ENCODE data around the gene DHRS3. TPM values are rescaled to one million over a fixed set of nuclear protein-coding genes. Genes with fewer than 3 reads are reported as not detected.

DHRS3 gene
- polyA plus RNA-seq, 12 donors, result 11.0 to 25.4 (median 14.8) TPM; not detected in 1

DNA sequence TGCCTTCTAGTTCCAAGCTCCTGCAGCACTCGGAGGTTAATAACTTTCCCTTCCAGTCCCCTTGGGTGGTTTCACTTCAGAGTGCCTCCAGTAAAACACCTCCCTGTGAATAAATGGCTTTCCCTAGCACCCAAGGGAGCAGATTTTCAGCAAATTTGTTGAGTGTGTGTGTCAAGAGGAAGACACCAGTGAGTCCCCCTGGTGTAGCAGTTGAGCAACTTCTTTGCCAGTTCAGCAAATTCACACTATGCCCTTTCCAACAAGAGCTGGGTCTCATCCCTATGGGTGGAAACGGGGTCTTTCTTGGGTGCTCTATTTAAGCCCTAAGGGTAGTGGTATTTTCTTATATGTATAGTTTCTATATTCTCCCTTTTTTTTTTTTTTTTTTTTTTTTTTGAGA is 25.1 kb upstream of the DHRS3 start:
- no peak for DNase-seq

DNA sequence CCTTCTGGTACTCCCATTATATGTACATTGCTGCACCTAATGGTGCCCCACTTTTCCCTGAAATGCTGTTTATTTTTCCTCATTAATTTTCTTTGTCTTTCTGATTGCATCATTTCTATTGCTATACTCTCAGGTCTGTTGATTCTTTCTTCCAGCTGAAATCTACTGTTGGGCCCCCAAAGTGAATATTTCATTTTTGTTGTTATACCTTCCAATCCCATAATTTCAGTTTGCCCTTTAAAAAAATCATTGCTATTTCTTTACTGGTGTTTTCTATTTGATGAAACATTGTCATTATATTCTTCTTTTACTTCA is 22.9 kb upstream of the DHRS3 start:
- no peak for DNase-seq

DNA sequence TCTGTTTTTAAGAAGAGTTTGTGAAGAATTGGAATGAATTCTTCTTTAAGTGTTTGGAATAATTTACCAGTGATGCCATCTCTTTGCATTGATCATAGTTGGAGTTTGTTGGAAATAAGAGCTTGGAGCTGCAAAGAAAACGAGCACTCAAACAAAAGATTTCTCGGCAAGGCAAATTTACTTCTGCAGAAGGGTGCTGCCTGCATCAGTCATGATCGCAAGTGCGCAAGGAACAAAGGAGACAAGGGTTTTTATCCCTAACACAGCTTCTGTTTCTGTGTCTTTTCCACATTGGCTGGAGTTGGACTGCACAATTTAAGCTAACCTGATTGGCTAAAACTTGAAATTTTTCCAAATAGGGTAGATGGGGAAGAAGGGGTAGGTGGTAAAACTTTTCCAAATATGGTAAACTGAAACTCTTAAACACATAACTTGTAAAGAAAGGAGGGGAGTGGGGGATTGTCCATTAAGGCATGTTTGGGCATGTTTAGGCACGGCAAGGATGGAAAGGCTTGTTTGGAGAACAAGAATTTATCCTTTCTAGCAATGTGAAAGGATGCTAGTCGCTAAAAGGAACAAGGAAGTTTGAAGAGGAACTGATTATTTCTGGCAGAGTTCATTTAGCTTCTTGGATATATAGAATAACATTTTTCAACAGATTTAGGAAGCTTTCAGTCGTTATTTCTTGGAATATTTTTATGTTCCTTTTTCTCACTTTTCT is 22.4 kb upstream of the DHRS3 start:
- DNase-seq, result no peak

DNA sequence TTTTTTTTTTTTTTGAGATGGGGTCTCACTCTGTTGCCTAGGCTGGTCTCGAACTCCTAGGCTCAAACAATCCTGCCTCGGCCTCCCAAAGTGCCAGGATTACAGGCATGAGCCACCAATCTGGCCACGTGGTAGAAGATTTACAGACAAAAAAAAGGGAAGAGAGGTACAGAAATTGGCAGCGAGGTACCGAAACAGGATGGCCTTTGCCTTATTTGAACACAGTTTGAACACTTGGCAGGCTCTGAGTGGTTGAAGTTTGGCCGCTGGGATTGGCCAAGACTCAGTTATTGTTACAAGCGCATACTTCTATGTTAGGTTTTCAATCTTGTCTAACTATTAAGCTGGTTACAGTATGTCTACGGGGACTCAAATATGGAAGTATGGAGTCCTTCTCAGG is 19.7 kb upstream of the DHRS3 start:
- DNase-seq, result no peak

DNA sequence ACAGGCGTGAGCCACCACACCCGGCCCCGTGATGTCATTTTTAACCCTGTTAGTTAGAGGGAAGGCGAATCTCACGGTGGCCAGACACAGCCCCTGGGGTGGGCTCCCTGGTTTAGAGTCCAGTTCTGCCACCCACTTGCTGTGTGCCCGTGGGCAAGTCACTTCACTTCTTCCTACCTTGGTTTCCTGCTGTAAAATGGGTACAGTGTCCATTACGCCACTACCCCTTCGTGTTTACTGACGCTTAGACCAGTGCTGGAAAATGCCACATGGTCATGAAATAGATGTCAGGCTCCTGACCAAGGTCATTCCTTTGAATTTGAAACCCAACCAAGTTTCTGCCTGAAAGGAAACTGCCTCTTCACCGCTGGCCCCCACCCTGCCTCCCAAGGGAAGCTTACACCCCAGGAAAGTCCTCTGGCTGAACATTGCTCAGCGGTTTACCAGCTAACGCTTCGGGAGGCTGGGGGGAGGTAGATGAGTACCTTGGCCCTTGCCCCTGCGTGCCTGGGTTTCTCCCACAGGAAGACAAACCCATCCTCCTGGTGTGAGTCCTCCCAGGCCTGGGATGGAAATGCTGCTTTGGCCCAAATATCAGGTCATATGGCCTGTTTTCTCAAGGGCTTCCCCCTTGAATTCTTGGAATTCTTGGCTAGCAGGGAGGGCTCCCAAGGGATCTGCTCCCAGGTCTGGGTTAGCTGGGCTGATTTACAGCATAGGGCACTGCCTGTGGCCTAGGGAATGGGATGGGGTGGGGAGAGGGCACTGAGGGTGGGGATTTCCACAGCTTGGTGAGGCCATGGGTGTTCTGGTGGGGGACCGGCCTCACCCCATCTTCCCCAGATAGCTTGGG is 18.3 kb upstream of the DHRS3 start:
- DNase-seq, result no peak

DNA sequence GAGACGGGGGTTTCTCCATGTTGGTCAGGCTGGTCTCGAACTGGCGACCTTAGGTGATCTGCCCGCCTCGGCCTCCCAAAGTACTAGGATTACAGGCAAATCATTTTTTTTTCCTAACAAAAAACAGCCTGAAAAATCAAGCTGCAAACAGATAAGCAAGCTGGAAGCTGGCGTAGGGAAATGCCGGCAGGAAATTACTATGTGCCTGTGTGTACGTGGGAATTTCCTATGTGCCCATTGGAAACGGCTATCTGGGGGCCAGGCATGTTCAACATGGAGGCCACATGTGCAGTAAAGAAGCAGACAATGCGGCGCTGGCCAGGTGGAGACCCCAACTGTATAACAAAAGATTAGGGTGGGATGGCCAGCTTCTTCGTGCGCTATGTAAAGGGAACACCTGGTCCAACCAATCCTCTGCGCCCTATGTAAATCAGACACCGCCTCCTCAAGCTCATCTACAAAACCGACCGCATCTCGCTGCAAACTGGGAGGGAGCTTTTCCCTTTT is 16.7 kb upstream of the DHRS3 start:
- DNase-seq, result no peak

DNA sequence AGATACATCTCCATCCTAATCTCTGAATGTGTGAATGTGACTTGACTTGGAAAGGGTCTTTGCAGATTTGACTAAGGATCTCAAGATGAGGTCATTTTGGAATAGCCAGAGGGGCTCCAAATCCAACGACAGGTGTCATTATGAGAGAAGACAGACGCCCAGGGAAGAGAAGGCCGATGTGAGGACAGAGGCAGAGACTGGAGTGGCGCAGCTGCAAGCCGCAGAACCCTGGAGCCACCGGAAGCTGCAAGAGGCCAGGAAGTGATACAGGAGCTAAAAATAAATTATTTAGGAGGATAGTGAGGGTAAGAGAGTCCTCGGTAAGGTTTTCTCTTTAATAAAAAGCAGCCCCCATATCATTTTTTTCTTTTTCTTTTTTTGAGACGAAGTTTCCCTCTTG is 16.1 kb upstream of the DHRS3 start:
- no peak for DNase-seq

DNA sequence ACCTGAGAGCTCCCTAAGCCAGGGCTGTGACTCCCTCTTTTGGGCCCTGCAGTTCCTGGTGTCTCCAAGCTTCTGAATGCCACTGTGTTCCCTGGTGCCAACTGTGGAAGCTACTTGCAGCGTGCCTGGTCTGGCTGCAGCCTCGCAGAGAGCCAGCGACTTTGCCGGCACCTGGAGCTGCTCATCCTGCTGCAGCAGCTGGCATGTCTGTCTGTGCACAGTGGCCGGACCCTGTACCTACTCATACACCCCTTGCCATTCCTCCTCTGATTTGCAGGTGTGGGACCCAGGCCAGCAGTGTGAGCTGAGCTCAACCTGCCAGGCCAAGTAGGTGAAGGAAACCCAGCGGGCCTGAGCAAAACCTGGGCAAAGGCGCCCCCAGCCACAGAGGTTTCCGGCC is 13.6 kb upstream of the DHRS3 start:
- DNase-seq, result no peak

DNA sequence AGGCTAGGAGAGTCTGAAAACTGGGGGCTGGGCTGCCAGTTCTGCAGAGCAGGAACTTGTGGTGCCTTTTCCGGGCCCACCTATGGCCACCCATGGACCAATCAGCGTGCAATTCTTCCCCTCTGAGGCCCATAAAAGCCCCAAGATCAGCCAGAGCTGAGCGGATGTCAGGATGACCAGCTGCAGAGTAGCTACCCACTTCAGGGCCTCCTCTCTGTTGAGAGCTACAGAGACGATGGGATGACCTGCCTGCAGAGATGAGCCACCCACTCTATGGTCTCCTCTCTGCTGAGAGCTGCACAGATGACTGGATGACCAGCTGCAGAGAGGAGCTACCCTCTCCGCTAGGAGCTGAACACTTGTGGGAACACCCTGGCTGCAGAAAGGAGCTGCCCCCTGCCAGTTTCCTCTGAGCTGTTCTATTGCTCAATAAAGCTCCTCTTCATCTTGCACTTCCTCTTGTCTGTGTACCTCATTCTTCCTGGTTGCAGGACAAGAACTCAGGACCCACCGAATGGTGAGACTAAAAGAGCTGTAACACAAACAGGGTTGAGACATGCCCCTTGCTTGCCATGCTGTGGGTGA is 13.0 kb upstream of the DHRS3 start:
- DNase-seq, result no peak

DNA sequence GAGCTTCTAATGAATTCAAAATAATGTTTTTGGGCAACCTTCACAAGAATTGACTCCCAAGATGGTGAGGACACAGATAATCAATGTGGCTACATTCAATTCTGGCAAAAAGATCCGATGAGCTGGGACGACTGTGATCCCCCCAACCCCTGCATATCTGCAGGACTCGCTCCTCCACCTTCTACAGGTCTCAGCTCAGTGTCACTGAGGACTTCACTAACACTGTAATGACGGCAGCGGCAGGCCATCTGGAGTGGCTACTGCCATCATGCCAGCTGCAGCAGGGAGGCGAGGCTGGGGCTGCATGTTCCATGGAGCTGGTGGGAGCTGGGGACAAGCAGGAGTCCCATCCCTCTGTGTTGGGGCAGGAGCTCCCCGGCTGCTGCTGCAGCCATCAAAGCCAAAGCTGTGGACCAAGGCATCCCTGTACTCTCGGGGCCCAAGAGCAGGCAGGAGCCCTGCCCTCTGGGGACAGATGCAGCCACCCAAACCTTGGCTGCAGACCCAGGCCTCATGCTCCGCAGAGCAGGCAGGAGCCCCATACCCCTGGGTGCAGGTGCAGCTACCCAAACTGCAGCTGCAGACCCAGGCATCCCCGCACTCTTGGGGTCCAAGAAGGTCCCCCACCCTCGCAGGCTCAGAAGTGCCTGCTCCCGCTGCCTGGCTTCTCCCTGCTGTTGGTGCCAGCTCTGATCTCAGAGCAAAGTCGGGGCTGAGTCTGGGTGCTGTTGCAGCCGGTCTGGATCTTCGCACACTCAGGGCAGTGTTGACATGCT is 12.2 kb upstream of the DHRS3 start:
- DNase-seq, result no peak

DNA sequence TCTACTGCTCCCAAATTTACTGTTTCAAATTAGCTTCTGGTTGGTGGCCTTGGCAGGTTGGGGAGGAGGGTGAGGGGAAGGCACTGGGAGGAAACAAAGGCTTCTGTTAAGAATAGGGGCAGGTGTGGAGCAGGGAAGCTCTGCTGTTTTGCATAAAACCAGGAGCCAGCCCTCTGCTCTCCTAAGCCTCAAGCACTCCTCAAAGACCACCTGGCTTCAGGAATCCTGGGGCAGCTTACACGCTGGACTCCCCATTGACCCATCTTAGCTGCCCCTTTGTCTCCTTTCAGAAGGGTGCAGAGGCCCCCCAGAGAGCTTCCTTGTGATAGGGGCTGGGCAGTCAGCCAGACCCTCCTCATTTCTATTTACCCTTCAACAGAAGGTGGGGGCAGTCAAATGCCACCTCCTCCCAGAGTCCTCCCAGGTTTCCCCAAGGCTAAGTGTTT is 11.5 kb upstream of the DHRS3 start:
- DNase-seq, result no peak

DNA sequence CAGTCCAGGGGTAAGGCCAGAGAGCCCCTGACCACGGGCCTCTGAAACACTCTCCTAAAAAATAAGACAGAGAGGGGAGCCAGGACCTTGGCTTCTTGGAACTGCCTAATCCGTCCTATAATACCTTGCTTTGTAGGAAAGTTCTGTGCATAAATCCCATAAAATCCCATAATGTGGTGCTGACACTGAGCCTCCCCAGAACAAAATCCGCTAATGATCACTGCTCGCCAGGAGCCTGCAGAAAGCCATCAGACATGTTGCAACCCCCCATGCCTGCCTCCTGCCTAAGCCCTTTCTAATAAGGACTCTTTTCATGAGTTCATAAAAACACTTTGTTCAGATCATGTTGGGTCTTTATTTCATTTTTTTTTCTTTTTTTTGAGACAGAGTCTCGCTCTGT is 9.3 kb upstream of the DHRS3 start:
- no peak for DNase-seq

DNA sequence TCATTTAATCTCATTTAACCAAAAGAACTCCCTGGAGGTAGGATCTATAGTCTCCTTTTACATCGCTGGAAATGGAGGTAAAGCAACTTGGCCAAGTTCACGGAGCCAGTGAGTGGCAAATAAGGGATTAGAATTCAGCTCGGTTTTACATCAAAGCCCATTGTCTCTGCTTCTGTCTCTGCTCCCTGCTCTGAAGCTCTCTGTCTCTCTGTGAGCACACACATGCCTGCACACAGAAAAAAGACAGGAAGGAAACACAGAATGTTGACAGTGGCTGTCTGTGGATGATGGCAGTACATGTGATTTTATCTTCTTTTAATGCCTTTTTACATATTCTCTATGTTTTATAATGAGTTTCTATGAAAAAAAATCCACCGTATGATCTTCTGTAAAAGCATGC is 8.9 kb upstream of the DHRS3 start:
- no peak for DNase-seq

DNA sequence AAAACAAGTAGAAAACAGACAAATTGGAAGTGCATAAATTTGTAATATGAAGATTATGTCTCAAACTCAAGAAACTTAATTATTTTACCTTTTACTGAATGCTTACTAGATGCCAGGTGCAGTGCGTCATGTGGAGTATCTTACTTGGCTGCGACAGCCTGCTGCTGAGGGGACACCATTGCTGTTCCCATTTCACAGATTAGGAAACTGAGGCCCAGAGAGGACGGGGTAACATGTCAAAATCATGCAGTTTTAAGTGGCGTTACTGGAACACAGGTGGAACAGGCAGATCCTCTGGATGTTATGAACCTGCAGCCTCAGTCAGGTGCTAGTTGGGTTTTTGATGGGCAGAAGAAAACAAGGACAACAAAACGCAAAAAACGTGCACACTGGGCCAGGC is 7.3 kb upstream of the DHRS3 start:
- no peak for DNase-seq

DNA sequence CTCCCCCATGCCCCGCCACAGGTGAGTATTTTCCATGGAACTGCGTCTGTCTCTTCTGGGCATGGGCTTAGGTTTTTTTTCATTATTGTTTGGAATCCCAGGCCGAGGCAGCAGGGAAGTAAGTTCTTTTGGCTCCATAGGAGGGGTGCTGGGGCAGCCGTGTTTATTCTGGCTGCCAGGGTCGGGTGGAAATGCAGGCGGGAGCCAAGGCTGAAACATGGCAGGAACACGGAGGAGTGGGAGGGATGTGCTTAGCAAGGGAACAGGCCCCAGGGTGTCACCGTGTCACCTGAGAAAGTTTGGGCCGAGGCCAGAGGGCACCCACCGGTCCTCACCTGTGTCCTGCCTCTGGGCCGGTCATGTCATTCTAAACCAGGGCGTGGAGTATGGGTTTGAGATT is 4.5 kb upstream of the DHRS3 start:
- DNase-seq, result no peak

DNA sequence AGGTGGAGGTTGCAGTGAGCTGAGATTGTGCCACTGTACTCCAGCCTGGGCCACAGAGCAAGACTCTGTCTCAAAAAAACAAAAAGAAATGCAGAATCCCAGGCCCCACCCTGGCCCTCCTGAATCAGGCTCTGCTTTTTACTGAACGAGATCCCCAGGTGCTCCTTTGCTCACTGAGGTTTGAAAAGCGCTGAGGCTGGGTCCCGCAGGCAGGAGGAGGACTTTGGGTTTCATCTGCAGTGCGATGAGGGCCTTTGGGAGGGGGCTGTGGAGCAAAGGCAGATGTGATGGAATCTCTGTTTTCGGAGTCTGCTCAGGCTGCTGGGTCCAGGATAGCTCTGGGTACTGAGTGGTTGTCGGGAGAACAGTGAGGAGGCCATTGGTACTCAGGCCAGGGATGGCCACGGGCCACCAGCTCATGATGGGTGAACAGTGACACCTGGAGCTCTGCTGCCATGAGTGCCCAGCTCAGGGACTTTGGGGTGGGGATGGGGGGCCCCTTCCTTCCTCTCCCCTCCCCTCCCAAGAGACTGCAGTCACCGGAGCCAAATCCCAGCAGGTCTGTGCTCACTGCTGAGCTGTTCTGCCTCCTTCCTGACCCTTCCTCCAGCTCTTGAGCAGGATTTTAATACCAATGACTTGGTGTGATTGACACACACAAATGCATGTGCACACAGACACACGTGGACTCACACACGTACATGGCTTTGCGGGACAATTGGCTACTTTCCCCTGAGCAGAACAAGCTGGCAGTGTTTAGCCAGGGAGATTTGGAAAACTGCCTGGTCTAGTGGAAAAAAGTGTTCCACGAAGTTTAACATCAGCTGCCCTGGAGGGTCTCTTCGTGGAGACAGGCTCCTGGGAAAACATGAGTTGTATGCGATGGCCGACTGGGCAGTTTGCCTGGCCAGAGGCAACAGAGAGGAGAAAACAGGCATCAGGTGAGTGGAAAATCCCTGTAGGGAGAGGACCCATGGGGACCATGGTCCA is 3.6 kb upstream of the DHRS3 start:
- peak; percentile 56 for DNase-seq

DNA sequence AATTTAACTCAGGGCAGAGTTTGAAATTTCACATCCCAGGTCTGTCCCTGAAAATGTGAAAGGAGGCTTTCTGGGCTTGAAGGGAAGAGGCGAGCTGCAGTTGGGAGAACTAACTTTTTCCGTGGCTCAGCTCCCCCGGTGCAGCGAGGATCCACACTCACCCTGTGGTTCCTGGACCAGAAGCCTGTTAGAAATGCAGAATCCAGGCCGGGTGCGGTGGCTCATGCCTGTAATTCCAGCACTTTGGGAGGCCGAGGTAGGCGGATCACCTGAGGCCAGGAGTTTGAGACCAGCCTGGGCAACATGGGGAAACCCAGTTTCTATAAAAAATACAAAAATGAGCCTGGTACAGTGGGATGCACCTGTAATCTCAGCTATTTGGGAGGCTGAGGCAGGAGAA is 2.9 kb upstream of the DHRS3 start:
- no peak for DNase-seq

DNA sequence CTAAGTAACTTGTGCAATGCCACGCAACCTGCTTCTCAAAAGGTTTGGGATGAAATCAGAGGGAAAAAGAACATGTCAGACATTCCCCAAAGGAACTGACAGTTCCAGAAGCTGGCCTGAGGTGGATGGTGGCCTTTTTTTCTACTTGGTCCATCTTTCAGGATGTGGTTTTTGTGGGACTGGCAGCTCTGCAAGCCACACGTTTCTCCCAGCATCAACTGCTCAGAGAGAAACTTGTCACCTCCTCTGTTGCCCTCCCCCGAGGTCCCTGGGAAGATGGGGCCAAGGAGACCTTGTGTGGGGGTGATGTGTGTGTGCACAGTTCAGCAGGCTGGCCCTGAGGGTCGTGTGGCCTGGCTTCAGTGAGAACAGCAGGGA is 2.5 kb upstream of the DHRS3 start:
- DNase-seq, result no peak

DNA sequence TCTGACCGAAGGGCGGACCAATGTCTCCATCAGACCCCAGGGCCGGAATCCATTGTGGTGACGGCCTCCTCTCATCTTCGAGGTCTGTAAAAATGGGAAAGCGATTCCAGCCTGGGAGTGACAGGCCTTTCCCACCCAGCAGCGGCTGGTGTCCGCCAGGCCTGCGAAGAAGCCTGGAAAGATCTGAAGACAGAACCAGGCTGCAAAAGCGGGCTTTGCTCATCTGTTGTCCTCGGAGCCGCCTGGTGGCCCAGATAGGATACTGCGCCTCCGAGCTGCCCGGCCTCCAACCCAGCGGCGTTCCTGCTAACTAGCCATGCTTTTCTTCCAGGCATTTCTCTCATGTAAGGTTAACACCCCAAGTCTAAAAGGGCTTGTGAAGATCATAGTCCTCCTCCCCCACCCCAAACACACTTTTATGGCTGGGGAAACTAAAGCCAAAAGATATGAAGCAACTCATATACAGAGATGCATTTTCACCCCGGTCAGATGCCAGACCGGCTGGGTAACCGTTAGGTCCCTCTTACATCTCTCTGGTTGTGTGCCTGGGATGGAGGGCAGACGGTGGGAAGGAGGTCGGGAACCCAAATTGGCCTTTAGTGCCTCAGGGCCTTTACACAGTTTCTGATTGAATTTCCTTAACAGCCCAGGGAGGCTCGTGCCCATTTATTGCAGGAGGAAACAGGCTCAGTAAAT is 1.9 kb upstream of the DHRS3 start:
- DNase-seq, result peak; percentile 91

Measured in muscle of arm (tissue), 12 donors.